Activated effector memory CD4-positive, alpha-beta T cell treated with Interleukin-2 at 50 U/mL for 16 hours (primary cell): ENCODE results near the gene FOXO4.
"Not testable (repeated sequence)": the region's sequence is repeated elsewhere in the genome, so short reads cannot be mapped to it uniquely, and the experiment has no call there.

ENCODE experiments used
- DNase-seq: peaks from one replicate; pipeline ENCODE4 v3.0.0-alpha.2; 2020

The FOXO4 gene

GRCh38 chrX:71095555-71095980 lies at the start of gene FOXO4:
Gene FOXO4, plus strand, starts transcription at chrX:71095851. Its CDS starts 678 bp downstream, at chrX:71096529.
- peak; percentile 81 for DNase-seq

- not testable (repeated sequence) for DNase-seq
These were observed 47.8 kb upstream of the FOXO4 start for GRCh38 chrX:71047891-71048290.

- DNase-seq, result no peak
These were observed 42.9 kb upstream of the FOXO4 start for GRCh38 chrX:71052721-71053120.

- DNase-seq, result no peak
These were observed 42.4 kb upstream of the FOXO4 start for GRCh38 chrX:71053217-71053621.

- DNase-seq, result no peak
These were observed 38.8 kb upstream of the FOXO4 start for GRCh38 chrX:71056867-71057266.

- no peak for DNase-seq
These were observed 37.7 kb upstream of the FOXO4 start for GRCh38 chrX:71057848-71058530.

- DNase-seq, result no peak
These were observed 35.5 kb upstream of the FOXO4 start for GRCh38 chrX:71060127-71060526.

- no peak for DNase-seq
These were observed 28.6 kb upstream of the FOXO4 start for GRCh38 chrX:71067089-71067488.

- DNase-seq, result peak; percentile 0
These were observed 28.0 kb upstream of the FOXO4 start for GRCh38 chrX:71067712-71068043.

- peak; percentile 83 for DNase-seq
These were observed 27.4 kb upstream of the FOXO4 start, which contains the start of gene SNX12 for GRCh38 chrX:71068044-71068918. Gene SNX12, minus strand, starts transcription at chrX:71068334. Its CDS starts 28 bp downstream, at chrX:71068306.

GRCh38 chrX:71070531-71070930 lies 25.1 kb upstream of the FOXO4 start:
- DNase-seq, result no peak

GRCh38 chrX:71081330-71082123 lies 14.1 kb upstream of the FOXO4 start:
- DNase-seq, result no peak

- DNase-seq, result no peak
These were observed 13.5 kb upstream of the FOXO4 start for GRCh38 chrX:71082124-71082647.

GRCh38 chrX:71082822-71083221 lies 12.8 kb upstream of the FOXO4 start:
- no peak for DNase-seq

GRCh38 chrX:71085900-71086299 lies 9.8 kb upstream of the FOXO4 start:
- DNase-seq, result no peak

GRCh38 chrX:71091263-71091662 lies 4.4 kb upstream of the FOXO4 start:
- DNase-seq, result no peak

GRCh38 chrX:71095033-71095432 lies 618 bp upstream of the FOXO4 start:
- no peak for DNase-seq

GRCh38 chrX:71095981-71096759 lies 519 bp downstream of the FOXO4 start:
- no peak for DNase-seq

GRCh38 chrX:71096760-71097032 lies 1.0 kb downstream of the FOXO4 start:
- DNase-seq, result no peak

- peak; percentile 63 for DNase-seq
These were observed 2.7 kb downstream of the FOXO4 start for GRCh38 chrX:71098302-71098701.

- DNase-seq, result no peak
These were observed 3.4 kb downstream of the FOXO4 start for GRCh38 chrX:71098951-71099506.

GRCh38 chrX:71099736-71100135 lies 4.1 kb downstream of the FOXO4 start:
- DNase-seq, result no peak
